ENCODE measurements around the gene ST6GALNAC2. TPM values are rescaled to one million over a fixed set of nuclear protein-coding genes. Genes with fewer than 3 reads are reported as not detected.

ST6GALNAC2 gene
- total RNA-seq, 1 donor from 2014 or later = not detected

- peak; percentile 35 to 42 for DNase-seq (ENCODE audit: low read depth in 2 of 2)
Measured at GRCh38 chr17:76556765-76557367, 28.8 kb downstream of the ST6GALNAC2 start.

GRCh38 chr17:76554131-76554530 is 31.5 kb downstream of the ST6GALNAC2 start:
- no peak for DNase-seq (ENCODE audit: low read depth in 2 of 2)

- peak in 1 of 2 donors; percentile 35 for DNase-seq (ENCODE audit: low read depth in 2 of 2)
Measured at GRCh38 chr17:76553178-76553908, 32.3 kb downstream of the ST6GALNAC2 start.

GRCh38 chr17:76551685-76552084 is 34.0 kb downstream of the ST6GALNAC2 start:
- DNase-seq (ENCODE audit: low read depth in 2 of 2) = no peak

GRCh38 chr17:76550712-76551615 is 34.7 kb downstream of the ST6GALNAC2 start:
- peak in 1 of 2 donors; percentile 49 for DNase-seq (ENCODE audit: low read depth in 2 of 2)

GRCh38 chr17:76549539-76549938 is 36.1 kb downstream of the ST6GALNAC2 start:
- DNase-seq (ENCODE audit: low read depth in 2 of 2) = no peak

GRCh38 chr17:76549215-76549518 is 36.5 kb downstream of the ST6GALNAC2 start:
- DNase-seq (ENCODE audit: low read depth in 2 of 2) = no peak

- DNase-seq (ENCODE audit: low read depth in 2 of 2) = no peak
Measured at GRCh38 chr17:76548378-76549214, 37.1 kb downstream of the ST6GALNAC2 start.

GRCh38 chr17:76547642-76548202 is 37.9 kb downstream of the ST6GALNAC2 start:
- DNase-seq (ENCODE audit: low read depth in 2 of 2) = no peak

- peak; percentile 75 to 79 for DNase-seq (ENCODE audit: low read depth in 2 of 2)
Measured at GRCh38 chr17:76547183-76547641, 38.4 kb downstream of the ST6GALNAC2 start.

GRCh38 chr17:76546556-76547182 is 39.0 kb downstream of the ST6GALNAC2 start:
- peak in 1 of 2 donors; percentile 80 for DNase-seq (ENCODE audit: low read depth in 2 of 2)

GRCh38 chr17:76545918-76546555 is 39.6 kb downstream of the ST6GALNAC2 start:
- no peak for DNase-seq (ENCODE audit: low read depth in 2 of 2)

- peak in 1 of 2 donors; percentile 32 for DNase-seq (ENCODE audit: low read depth in 2 of 2)
Measured at GRCh38 chr17:76544546-76545365, 40.9 kb downstream of the ST6GALNAC2 start.

GRCh38 chr17:76543826-76544545 is 41.7 kb downstream of the ST6GALNAC2 start:
- no peak for DNase-seq (ENCODE audit: low read depth in 2 of 2)

- no peak for DNase-seq (ENCODE audit: low read depth in 2 of 2)
Measured at GRCh38 chr17:76543482-76543825, 42.2 kb downstream of the ST6GALNAC2 start.

GRCh38 chr17:76542984-76543383 is 42.7 kb downstream of the ST6GALNAC2 start:
- no peak for DNase-seq (ENCODE audit: low read depth in 2 of 2)

GRCh38 chr17:76542566-76542971 is 43.1 kb downstream of the ST6GALNAC2 start:
- DNase-seq (ENCODE audit: low read depth in 2 of 2) = no peak

- no peak for DNase-seq (ENCODE audit: low read depth in 2 of 2)
Measured at GRCh38 chr17:76541739-76542454, 43.8 kb downstream of the ST6GALNAC2 start.
